Neural cell (in vitro differentiated cells): Measurements from ENCODE around the gene FHIP1A. TPM values are rescaled to one million over a fixed set of nuclear protein-coding genes. Genes with fewer than 3 reads are reported as not detected.

ENCODE experiments used
- H2AFZ ChIP-seq: fragments of 200-600, 300-800 bp; sonication (generic), shearing (Covaris generic); 2 replicates; pipeline ENCODE4 v1.6.0; 2014; ENCODE audit warnings: low read depth, mild to moderate bottlenecking, antibody characterized with exemption, low read length, moderate library complexity
- H3F3A ChIP-seq: fragments of 200-600 bp; shearing (Covaris generic); 2 replicates; pipeline ENCODE4 v1.6.1; 2016; ENCODE audit warnings: mild to moderate bottlenecking, moderate library complexity, mixed read lengths, antibody characterized with exemption, low read length; ENCODE audit not compliant: insufficient read depth, poor library complexity, severe bottlenecking
- H3K27ac ChIP-seq: fragments of 200-600, 300-800 bp; sonication (generic), shearing (Covaris generic); 2 replicates; pipeline ENCODE4 v1.5.1; 2014; ENCODE audit warnings: mild to moderate bottlenecking, low read length, moderate library complexity
- H3K27me3 ChIP-seq: fragments of 300-800, 200-600 bp; sonication (generic), shearing (Covaris generic); 2 replicates; pipeline ENCODE4 v1.6.0; 2014; ENCODE audit warnings: mild to moderate bottlenecking, low read depth, low read length, moderate library complexity; ENCODE audit not compliant: insufficient read depth
- H3K36me3 ChIP-seq: fragments of 300-800, 200-600 bp; sonication (generic), shearing (Covaris generic); 2 replicates; pipeline ENCODE4 v1.5.1; 2014; ENCODE audit warnings: mild to moderate bottlenecking, antibody characterized with exemption, low read length, moderate library complexity; ENCODE audit not compliant: insufficient read depth
- H3K4me2 ChIP-seq: fragments of 300-800, 200-600 bp; sonication (generic), shearing (Covaris generic); 2 replicates; pipeline ENCODE4 v1.6.0; 2014; ENCODE audit warnings: mild to moderate bottlenecking, low read length
- H3K4me3 ChIP-seq: fragments of 300-800, 200-600 bp; sonication (generic), shearing (Covaris generic); 2 replicates; pipeline ENCODE4 v1.5.1; 2014; ENCODE audit warnings: mild to moderate bottlenecking, low read length, moderate library complexity
- H3K79me2 ChIP-seq: fragments of 200-600 bp; shearing (Covaris generic); replicated peaks from 2 replicates; pipeline ENCODE4 v1.6.0; 2014; ENCODE audit warnings: mild to moderate bottlenecking, low read length, moderate library complexity; ENCODE audit not compliant: insufficient read depth
- H3K9ac ChIP-seq: fragments of 300-800, 200-600 bp; sonication (generic), shearing (Covaris generic); 2 replicates; pipeline ENCODE4 v1.6.1; 2016; ENCODE audit warnings: mild to moderate bottlenecking, low read length, mixed read lengths
- H3K9me2 ChIP-seq: fragments of 200-600 bp; shearing (Covaris generic); 2 replicates; pipeline ENCODE4 v1.6.1; 2016; ENCODE audit warnings: mild to moderate bottlenecking, low read length, mixed read lengths; ENCODE audit not compliant: insufficient read depth
- H3K9me3 ChIP-seq: fragments of 200-600, 300-800 bp; sonication (generic), shearing (Covaris generic); 2 replicates; pipeline ENCODE4 v1.6.1; 2016; ENCODE audit warnings: mild to moderate bottlenecking, mixed run types, low read length, moderate library complexity, mixed read lengths
- H4K20me1 ChIP-seq: fragments of 200-600 bp; shearing (Covaris generic); 2 replicates; pipeline ENCODE4 v1.6.1; 2016; ENCODE audit warnings: mild to moderate bottlenecking, mixed run types; ENCODE audit not compliant: insufficient read depth
- CTCF ChIP-seq: fragments of 450-650 bp; IDR thresholded peaks from 2 replicates; pipeline ENCODE4 v1.5.1; 2014; ENCODE audit warnings: antibody characterized with exemption, mild to moderate bottlenecking, moderate library complexity; ENCODE audit not compliant: poor library complexity, severe bottlenecking
- EP300 ChIP-seq: fragments of 450-650 bp; conservative IDR thresholded peaks from 2 replicates; pipeline ENCODE4 v1.6.1; 2014; ENCODE audit warnings: antibody characterized with exemption, mild to moderate bottlenecking, moderate library complexity; ENCODE audit not compliant: poor library complexity, severe bottlenecking
- EZH2 ChIP-seq: fragments of 200-600, 300-800 bp; shearing (Covaris generic), sonication (generic); IDR thresholded peaks from 2 replicates; pipeline ENCODE4 v1.6.1; 2014; ENCODE audit warnings: antibody characterized with exemption, low read length, borderline replicate concordance, mild to moderate bottlenecking; ENCODE audit not compliant: insufficient read depth, poor library complexity, severe bottlenecking
- MXI1 ChIP-seq: fragments of 450-650 bp; conservative IDR thresholded peaks from 2 replicates; pipeline ENCODE4 v1.6.1; 2014; ENCODE audit warnings: antibody characterized with exemption, mild to moderate bottlenecking; ENCODE audit not compliant: poor library complexity, severe bottlenecking
- POLR2AphosphoS5 ChIP-seq: IDR thresholded peaks from 2 replicates; pipeline ENCODE4 v1.6.1; 2012
- RAD21 ChIP-seq: fragments of 450-650 bp; conservative IDR thresholded peaks from 2 replicates; pipeline ENCODE4 v1.6.1; 2014; ENCODE audit warnings: antibody characterized with exemption, mild to moderate bottlenecking, moderate library complexity
- SMC3 ChIP-seq: fragments of 450-650 bp; conservative IDR thresholded peaks from 2 replicates; pipeline ENCODE4 v1.6.1; 2014; ENCODE audit warnings: antibody characterized with exemption, mild to moderate bottlenecking, moderate library complexity; ENCODE audit not compliant: poor library complexity
- TAF1 ChIP-seq: IDR thresholded peaks from 2 replicates; pipeline ENCODE4 v1.6.1; 2012; ENCODE audit warnings: low read depth
- polyA plus RNA-seq: library from polyadenylated mRNA; depleted of rRNA; stranded (reverse); fragments of >200 nt; gene quantifications from 2 replicates; pipeline ENCODE4 v1.2.3, GENCODE V29; 2014
- TF ChIP-seq, protein P1 (sequence below): IDR thresholded peaks from 2 replicates; pipeline ENCODE4 v1.6.1; 2012; ENCODE audit warnings: borderline replicate concordance

The FHIP1A gene
- polyA plus RNA-seq, 1 donor from 2014 or later, result not detected

DNA sequence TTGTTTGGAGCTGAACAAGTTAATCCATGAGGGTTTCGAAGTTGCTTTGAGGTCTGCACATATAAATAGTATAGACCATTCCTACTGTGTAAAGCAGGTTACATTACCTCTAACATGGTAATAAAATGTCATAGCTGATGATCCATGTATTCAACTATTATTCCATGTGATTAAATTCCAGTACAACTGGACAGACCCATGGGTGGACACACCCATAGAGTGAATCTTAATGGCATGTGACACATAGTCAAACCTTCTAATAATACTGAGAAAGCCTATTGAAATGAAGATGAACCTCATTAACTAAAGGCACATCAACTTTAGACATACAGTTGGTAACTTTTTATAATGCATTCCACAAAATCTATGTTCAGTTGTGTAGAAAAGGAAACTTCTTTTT lies 28.5 kb downstream of the FHIP1A start:
- Histone ChIP-seq H3K27me3 (no peaks in the 10 kb centered on the region), H4K20me1 (no peaks in the 10 kb centered on the region), H2AFZ (no peak overlapping the region), H3K79me2 (no peaks in the 10 kb centered on the region), H3K4me3 (no peak overlapping the region), H3K36me3 (no peaks in the 10 kb centered on the region), H3K9ac (no peak overlapping the region), H3K9me3 (no peaks in the 10 kb centered on the region), H3K4me2 (no peak overlapping the region), H3K27ac (no peak overlapping the region), H3K9me2 (no peaks in the 10 kb centered on the region), H3F3A (no peaks in the 10 kb centered on the region)
- TF ChIP-seq MXI1 (no peak), SMC3 (no peak), EP300 (no peak), POLR2AphosphoS5 (no peak), TAF1 (no peak), RAD21 (no peak), CTCF (no peak), EZH2 (no peak)
- TF ChIP-seq, protein P1, sequence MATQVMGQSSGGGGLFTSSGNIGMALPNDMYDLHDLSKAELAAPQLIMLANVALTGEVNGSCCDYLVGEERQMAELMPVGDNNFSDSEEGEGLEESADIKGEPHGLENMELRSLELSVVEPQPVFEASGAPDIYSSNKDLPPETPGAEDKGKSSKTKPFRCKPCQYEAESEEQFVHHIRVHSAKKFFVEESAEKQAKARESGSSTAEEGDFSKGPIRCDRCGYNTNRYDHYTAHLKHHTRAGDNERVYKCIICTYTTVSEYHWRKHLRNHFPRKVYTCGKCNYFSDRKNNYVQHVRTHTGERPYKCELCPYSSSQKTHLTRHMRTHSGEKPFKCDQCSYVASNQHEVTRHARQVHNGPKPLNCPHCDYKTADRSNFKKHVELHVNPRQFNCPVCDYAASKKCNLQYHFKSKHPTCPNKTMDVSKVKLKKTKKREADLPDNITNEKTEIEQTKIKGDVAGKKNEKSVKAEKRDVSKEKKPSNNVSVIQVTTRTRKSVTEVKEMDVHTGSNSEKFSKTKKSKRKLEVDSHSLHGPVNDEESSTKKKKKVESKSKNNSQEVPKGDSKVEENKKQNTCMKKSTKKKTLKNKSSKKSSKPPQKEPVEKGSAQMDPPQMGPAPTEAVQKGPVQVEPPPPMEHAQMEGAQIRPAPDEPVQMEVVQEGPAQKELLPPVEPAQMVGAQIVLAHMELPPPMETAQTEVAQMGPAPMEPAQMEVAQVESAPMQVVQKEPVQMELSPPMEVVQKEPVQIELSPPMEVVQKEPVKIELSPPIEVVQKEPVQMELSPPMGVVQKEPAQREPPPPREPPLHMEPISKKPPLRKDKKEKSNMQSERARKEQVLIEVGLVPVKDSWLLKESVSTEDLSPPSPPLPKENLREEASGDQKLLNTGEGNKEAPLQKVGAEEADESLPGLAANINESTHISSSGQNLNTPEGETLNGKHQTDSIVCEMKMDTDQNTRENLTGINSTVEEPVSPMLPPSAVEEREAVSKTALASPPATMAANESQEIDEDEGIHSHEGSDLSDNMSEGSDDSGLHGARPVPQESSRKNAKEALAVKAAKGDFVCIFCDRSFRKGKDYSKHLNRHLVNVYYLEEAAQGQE, result no peak

DNA sequence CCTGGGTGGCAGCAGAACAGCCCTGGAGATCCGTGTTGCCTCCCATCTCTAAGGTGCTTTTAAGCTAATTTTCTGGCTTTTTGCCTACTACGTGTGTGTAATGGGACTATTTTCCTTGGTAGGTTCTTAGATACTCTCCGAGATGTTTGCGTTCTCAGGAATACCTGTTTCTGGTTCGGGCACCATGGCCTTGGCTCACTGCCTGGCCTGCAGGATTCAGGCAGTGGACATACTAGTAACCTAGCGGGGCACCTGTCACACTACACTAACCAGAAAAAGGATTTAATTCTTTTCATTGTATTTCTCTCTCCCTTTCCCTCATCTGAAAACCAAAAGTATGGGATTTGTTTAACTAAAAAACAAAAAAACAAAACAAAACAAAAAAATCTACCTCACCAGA lies 29.2 kb downstream of the FHIP1A start:
- H3K4me3 ChIP-seq, result no peak overlapping the region
- no peaks in the 10 kb centered on the region for H3F3A ChIP-seq
- TF ChIP-seq POLR2AphosphoS5, result no peak
- no peak for TF ChIP-seq SMC3
- TF ChIP-seq MXI1, result no peak
- no peak for TF ChIP-seq TAF1
- no peak for TF ChIP-seq RAD21
- no peak for TF ChIP-seq CTCF
- no peak for TF ChIP-seq EZH2
- TF ChIP-seq, protein P1, result no peak
- TF ChIP-seq EP300, result no peak
- H4K20me1 ChIP-seq, result no peaks in the 10 kb centered on the region
- H3K9ac ChIP-seq, result no peak overlapping the region
- H3K4me2 ChIP-seq, result no peak overlapping the region
- H3K36me3 ChIP-seq, result no peaks in the 10 kb centered on the region
- H3K79me2 ChIP-seq, result no peaks in the 10 kb centered on the region
- no peak overlapping the region for H3K27ac ChIP-seq
- no peaks in the 10 kb centered on the region for H3K9me2 ChIP-seq
- no peak overlapping the region for H2AFZ ChIP-seq
- no peaks in the 10 kb centered on the region for H3K27me3 ChIP-seq
- no peaks in the 10 kb centered on the region for H3K9me3 ChIP-seq
